Body of pancreas (tissue), 4 donors: ENCODE measurements around the gene HPS3.

Source experiments
- CTCF ChIP-seq, 7 experiments: fragments of 450-650 bp in 4 of 7; fragments of 200-600 bp in 3 of 7; sonication (generic) in 3 of 7; IDR thresholded peaks; one replicate each; pipeline ENCODE4 v1.5.1; 2016 to 2019; ENCODE audit warnings: antibody characterized with exemption in 7 of 7
- POLR2A ChIP-seq, 3 donors: fragments of 450-650 bp; IDR thresholded peaks; one replicate each; pipeline ENCODE4 v1.6.1; 2016; ENCODE audit warnings: antibody characterized with exemption in 3 of 3, mild to moderate bottlenecking in 2 of 3

GRCh38 chr3:149180057-149180573 lies 50.7 kb downstream of the HPS3 start:
- TF ChIP-seq CTCF (IDR thresholded peaks at IDR 0.05) (no peak), POLR2A (IDR thresholded peaks at IDR 0.05) (no peak)
